WTC11 (cell line): ENCODE measurements around the gene PTAR1. TPM values are rescaled to one million over a fixed set of nuclear protein-coding genes. Genes with fewer than 3 reads are reported as not detected.

Experiments
- ATAC-seq: fragments of 200-7000 bp; cut with Tn5 transposase; 2 replicates; pipeline ENCODE4 v1.10.0; 2021; ENCODE audit warnings: mild to moderate bottlenecking, moderate library complexity
- CTCF ChIA-PET: fragments of 300-600 bp; sonication (Branson Sonifier 250); formaldehyde crosslinking; loops from one replicate; lab custom pipeline; 2021; ENCODE audit warnings: antibody characterized with exemption; lab: Charles Lee
- POLR2A ChIA-PET: fragments of 350-600 bp; sonication (Branson Sonifier 250); formaldehyde crosslinking; loops from one replicate; lab custom pipeline; 2021; ENCODE audit warnings: antibody characterized with exemption; lab: Charles Lee
- DNase-seq: peaks from one replicate; pipeline ENCODE4 v3.0.0; 2021; ENCODE audit warnings: low spot score
- H3K27ac Mint-ChIP-seq: 2 replicates; pipeline ENCODE4 v1.8.0; 2021; ENCODE audit warnings: mixed read lengths
- H3K27me3 Mint-ChIP-seq: 2 replicates; pipeline ENCODE4 v1.8.0; 2021; ENCODE audit warnings: low read depth, mild to moderate bottlenecking, moderate library complexity, mixed read lengths
- H3K36me3 Mint-ChIP-seq: 2 replicates; pipeline ENCODE4 v1.8.0; 2021; ENCODE audit warnings: mixed read lengths
- H3K4me1 Mint-ChIP-seq: 2 replicates; pipeline ENCODE4 v1.8.0; 2022; ENCODE audit warnings: mixed read lengths
- H3K4me3 Mint-ChIP-seq: 2 replicates; pipeline ENCODE4 v1.8.0; 2021; ENCODE audit warnings: mild to moderate bottlenecking, moderate library complexity, mixed read lengths
- H3K9me3 Mint-ChIP-seq: 2 replicates; pipeline ENCODE4 v1.8.0; 2021; ENCODE audit warnings: mixed read lengths
- ATF1 ChIP-seq: sonication (generic); formaldehyde crosslinking; IDR thresholded peaks from 2 replicates; pipeline ENCODE4 v1.8.1; 2023; ENCODE audit warnings: mild to moderate bottlenecking, moderate library complexity, missing genetic modification reagents
- E2F4 ChIP-seq: sonication (generic); formaldehyde crosslinking; IDR thresholded peaks from 2 replicates; pipeline ENCODE4 v1.8.1; 2022; ENCODE audit warnings: low read depth, mild to moderate bottlenecking, moderate library complexity, missing genetic modification reagents, borderline replicate concordance
- FOXP1 ChIP-seq: sonication (generic); formaldehyde crosslinking; IDR thresholded peaks from 2 replicates; pipeline ENCODE4 v1.8.0; 2022; ENCODE audit warnings: missing genetic modification reagents, mild to moderate bottlenecking, moderate library complexity, borderline replicate concordance
- GABPB1 ChIP-seq: sonication (generic); formaldehyde crosslinking; IDR thresholded peaks from 2 replicates; pipeline ENCODE4 v1.8.1; 2023; ENCODE audit warnings: mild to moderate bottlenecking, missing genetic modification reagents
- GTF2I ChIP-seq: fragments of 250-450 bp; sonication (Bioruptor Pico); conservative IDR thresholded peaks from 2 replicates; pipeline ENCODE4 v1.4.0; 2021; ENCODE audit warnings: mild to moderate bottlenecking
- IRF2 ChIP-seq: sonication (generic); formaldehyde crosslinking; IDR thresholded peaks from 2 replicates; pipeline ENCODE4 v1.8.0; 2022; ENCODE audit warnings: low read depth, missing genetic modification reagents, borderline replicate concordance
- MXD4 ChIP-seq: fragments of 250-450 bp; sonication (Bioruptor Pico); IDR thresholded peaks from 2 replicates; pipeline ENCODE4 v1.8.0; 2021; ENCODE audit warnings: mild to moderate bottlenecking, moderate library complexity, borderline replicate concordance
- PRRX2 ChIP-seq: fragments of 250-450 bp; sonication (Bioruptor Pico); IDR thresholded peaks from 2 replicates; pipeline ENCODE4 v1.8.0; 2021; ENCODE audit warnings: mild to moderate bottlenecking
- USF1 ChIP-seq: sonication (generic); formaldehyde crosslinking; IDR thresholded peaks from 2 replicates; pipeline ENCODE4 v1.8.0; 2022; ENCODE audit warnings: mild to moderate bottlenecking, missing genetic modification reagents
- ZBTB21 ChIP-seq: sonication (generic); formaldehyde crosslinking; IDR thresholded peaks from 2 replicates; pipeline ENCODE4 v1.8.1; 2023; ENCODE audit warnings: mild to moderate bottlenecking, missing genetic modification reagents, borderline replicate concordance
- ZNF138 ChIP-seq: sonication (generic); formaldehyde crosslinking; conservative IDR thresholded peaks from 2 replicates; pipeline ENCODE4 v1.8.1; 2022; ENCODE audit warnings: mild to moderate bottlenecking, moderate library complexity, missing genetic modification reagents
- ZNF396 ChIP-seq: fragments of 250-450 bp; sonication (Bioruptor Pico); IDR thresholded peaks from 2 replicates; pipeline ENCODE4 v1.8.0; 2021; ENCODE audit warnings: mild to moderate bottlenecking, moderate library complexity, borderline replicate concordance
- total RNA-seq: library from RNA; stranded (reverse); gene quantifications from 3 replicates; pipeline ENCODE4 v1.2.3, GENCODE V29; 2021
- TF ChIP-seq, protein P1 (sequence below): sonication (generic); formaldehyde crosslinking; IDR thresholded peaks from 2 replicates; pipeline ENCODE4 v1.8.0; 2022; ENCODE audit warnings: mild to moderate bottlenecking, missing genetic modification reagents
- TF ChIP-seq, protein P2 (sequence below): sonication (generic); formaldehyde crosslinking; IDR thresholded peaks from 2 replicates; pipeline ENCODE4 v1.8.0; 2023; ENCODE audit warnings: missing genetic modification reagents, mild to moderate bottlenecking, borderline replicate concordance
- TF ChIP-seq, protein P3 (sequence below): sonication (generic); formaldehyde crosslinking; IDR thresholded peaks from 2 replicates; pipeline ENCODE4 v1.8.1; 2022; ENCODE audit warnings: missing genetic modification reagents, borderline replicate concordance
- TF ChIP-seq, protein P4 (sequence below): sonication (generic); formaldehyde crosslinking; IDR thresholded peaks from 2 replicates; pipeline ENCODE4 v1.8.1; 2023; ENCODE audit warnings: mild to moderate bottlenecking, moderate library complexity, missing genetic modification reagents
- TF ChIP-seq, protein P5 (sequence below): sonication (generic); formaldehyde crosslinking; IDR thresholded peaks from 2 replicates; pipeline ENCODE4 v1.8.0; 2022; ENCODE audit warnings: mild to moderate bottlenecking, missing genetic modification reagents
- TF ChIP-seq, protein P6 (sequence below): sonication (generic); formaldehyde crosslinking; IDR thresholded peaks from 2 replicates; pipeline ENCODE4 v1.8.1; 2023; ENCODE audit warnings: mild to moderate bottlenecking, missing genetic modification reagents, moderate library complexity

The PTAR1 gene
- total RNA-seq, 1 experiment from 2014 or later = 90.8 TPM

- H3K4me1 Mint-ChIP-seq = no peaks in the 10 kb centered on the region
- ChIA-PET CTCF (interaction anchor here (1.1 kb wide), 1 partner anchor 11 kb away, joined by 3 read pairs; no protein-coding TSS in a partner anchor), POLR2A (interaction anchor here (0.6 kb wide), 1 partner anchor 148 kb away, joined by 3 read pairs; no protein-coding TSS in a partner anchor)
- no peaks in the 10 kb centered on the region for H3K27me3 Mint-ChIP-seq
- H3K9me3 Mint-ChIP-seq = peaks cover 19% of the 10 kb centered on the region
- H3K27ac Mint-ChIP-seq = no peak overlapping the region
- ATAC-seq = no peak
- H3K4me3 Mint-ChIP-seq = no peak overlapping the region
- no peak for DNase-seq
- H3K36me3 Mint-ChIP-seq = peaks cover 12% of the 10 kb centered on the region
- TF ChIP-seq E2F4 (CRISPR knock-in tag) = no peak
- no peak for TF ChIP-seq IRF2 (CRISPR knock-in tag)
- TF ChIP-seq USF1 = no peak
- TF ChIP-seq PRRX2 (CRISPR knock-in tag) = no peak
- no peak for TF ChIP-seq ZBTB21 (CRISPR knock-in tag)
- no peak for TF ChIP-seq GABPB1 (CRISPR knock-in tag)
- no peak for TF ChIP-seq ZNF396 (CRISPR knock-in tag)
- TF ChIP-seq, protein P1, sequence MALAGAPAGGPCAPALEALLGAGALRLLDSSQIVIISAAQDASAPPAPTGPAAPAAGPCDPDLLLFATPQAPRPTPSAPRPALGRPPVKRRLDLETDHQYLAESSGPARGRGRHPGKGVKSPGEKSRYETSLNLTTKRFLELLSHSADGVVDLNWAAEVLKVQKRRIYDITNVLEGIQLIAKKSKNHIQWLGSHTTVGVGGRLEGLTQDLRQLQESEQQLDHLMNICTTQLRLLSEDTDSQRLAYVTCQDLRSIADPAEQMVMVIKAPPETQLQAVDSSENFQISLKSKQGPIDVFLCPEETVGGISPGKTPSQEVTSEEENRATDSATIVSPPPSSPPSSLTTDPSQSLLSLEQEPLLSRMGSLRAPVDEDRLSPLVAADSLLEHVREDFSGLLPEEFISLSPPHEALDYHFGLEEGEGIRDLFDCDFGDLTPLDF (CRISPR knock-in tag) = no peak
- TF ChIP-seq GTF2I (CRISPR knock-in tag) = no peak
- TF ChIP-seq, protein P2, sequence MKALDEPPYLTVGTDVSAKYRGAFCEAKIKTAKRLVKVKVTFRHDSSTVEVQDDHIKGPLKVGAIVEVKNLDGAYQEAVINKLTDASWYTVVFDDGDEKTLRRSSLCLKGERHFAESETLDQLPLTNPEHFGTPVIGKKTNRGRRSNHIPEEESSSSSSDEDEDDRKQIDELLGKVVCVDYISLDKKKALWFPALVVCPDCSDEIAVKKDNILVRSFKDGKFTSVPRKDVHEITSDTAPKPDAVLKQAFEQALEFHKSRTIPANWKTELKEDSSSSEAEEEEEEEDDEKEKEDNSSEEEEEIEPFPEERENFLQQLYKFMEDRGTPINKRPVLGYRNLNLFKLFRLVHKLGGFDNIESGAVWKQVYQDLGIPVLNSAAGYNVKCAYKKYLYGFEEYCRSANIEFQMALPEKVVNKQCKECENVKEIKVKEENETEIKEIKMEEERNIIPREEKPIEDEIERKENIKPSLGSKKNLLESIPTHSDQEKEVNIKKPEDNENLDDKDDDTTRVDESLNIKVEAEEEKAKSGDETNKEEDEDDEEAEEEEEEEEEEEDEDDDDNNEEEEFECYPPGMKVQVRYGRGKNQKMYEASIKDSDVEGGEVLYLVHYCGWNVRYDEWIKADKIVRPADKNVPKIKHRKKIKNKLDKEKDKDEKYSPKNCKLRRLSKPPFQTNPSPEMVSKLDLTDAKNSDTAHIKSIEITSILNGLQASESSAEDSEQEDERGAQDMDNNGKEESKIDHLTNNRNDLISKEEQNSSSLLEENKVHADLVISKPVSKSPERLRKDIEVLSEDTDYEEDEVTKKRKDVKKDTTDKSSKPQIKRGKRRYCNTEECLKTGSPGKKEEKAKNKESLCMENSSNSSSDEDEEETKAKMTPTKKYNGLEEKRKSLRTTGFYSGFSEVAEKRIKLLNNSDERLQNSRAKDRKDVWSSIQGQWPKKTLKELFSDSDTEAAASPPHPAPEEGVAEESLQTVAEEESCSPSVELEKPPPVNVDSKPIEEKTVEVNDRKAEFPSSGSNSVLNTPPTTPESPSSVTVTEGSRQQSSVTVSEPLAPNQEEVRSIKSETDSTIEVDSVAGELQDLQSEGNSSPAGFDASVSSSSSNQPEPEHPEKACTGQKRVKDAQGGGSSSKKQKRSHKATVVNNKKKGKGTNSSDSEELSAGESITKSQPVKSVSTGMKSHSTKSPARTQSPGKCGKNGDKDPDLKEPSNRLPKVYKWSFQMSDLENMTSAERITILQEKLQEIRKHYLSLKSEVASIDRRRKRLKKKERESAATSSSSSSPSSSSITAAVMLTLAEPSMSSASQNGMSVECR = no peak
- no peak for TF ChIP-seq ZNF138
- no peak for TF ChIP-seq ATF1 (CRISPR knock-in tag)
- TF ChIP-seq, protein P3, sequence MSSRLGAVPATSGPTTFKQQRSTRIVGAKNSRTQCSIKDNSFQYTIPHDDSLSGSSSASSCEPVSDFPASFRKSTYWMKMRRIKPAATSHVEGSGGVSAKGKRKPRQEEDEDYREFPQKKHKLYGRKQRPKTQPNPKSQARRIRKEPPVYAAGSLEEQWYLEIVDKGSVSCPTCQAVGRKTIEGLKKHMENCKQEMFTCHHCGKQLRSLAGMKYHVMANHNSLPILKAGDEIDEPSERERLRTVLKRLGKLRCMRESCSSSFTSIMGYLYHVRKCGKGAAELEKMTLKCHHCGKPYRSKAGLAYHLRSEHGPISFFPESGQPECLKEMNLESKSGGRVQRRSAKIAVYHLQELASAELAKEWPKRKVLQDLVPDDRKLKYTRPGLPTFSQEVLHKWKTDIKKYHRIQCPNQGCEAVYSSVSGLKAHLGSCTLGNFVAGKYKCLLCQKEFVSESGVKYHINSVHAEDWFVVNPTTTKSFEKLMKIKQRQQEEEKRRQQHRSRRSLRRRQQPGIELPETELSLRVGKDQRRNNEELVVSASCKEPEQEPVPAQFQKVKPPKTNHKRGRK = no peak
- TF ChIP-seq, protein P4, sequence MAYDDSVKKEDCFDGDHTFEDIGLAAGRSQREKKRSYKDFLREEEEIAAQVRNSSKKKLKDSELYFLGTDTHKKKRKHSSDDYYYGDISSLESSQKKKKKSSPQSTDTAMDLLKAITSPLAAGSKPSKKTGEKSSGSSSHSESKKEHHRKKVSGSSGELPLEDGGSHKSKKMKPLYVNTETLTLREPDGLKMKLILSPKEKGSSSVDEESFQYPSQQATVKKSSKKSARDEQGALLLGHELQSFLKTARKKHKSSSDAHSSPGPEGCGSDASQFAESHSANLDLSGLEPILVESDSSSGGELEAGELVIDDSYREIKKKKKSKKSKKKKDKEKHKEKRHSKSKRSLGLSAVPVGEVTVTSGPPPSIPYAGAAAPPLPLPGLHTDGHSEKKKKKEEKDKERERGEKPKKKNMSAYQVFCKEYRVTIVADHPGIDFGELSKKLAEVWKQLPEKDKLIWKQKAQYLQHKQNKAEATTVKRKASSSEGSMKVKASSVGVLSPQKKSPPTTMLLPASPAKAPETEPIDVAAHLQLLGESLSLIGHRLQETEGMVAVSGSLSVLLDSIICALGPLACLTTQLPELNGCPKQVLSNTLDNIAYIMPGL (CRISPR knock-in tag) = no peak
- TF ChIP-seq, protein P5, sequence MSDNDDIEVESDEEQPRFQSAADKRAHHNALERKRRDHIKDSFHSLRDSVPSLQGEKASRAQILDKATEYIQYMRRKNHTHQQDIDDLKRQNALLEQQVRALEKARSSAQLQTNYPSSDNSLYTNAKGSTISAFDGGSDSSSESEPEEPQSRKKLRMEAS (CRISPR knock-in tag) = no peak
- TF ChIP-seq MXD4 (CRISPR knock-in tag) = no peak
- TF ChIP-seq, protein P6, sequence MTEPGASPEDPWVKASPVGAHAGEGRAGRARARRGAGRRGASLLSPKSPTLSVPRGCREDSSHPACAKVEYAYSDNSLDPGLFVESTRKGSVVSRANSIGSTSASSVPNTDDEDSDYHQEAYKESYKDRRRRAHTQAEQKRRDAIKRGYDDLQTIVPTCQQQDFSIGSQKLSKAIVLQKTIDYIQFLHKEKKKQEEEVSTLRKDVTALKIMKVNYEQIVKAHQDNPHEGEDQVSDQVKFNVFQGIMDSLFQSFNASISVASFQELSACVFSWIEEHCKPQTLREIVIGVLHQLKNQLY (CRISPR knock-in tag) = no peak
- no peak for TF ChIP-seq FOXP1
- TF ChIP-seq, all 79 proteins: peak for 0
Observed at GRCh38 chr9:69797675-69798074, 37.9 kb upstream of the PTAR1 start.
